HG03558 (cell line): ENCODE measurements around the gene MYCBP.
"Not testable (repeated sequence)": the region's sequence is repeated elsewhere in the genome, so short reads cannot be mapped to it uniquely, and the experiment has no call there.

Source experiments
- ATAC-seq: cut with Tn5 transposase; IDR thresholded peaks from one replicate; pipeline ENCODE4 v1.9.1; 2021; ENCODE audit warnings: moderate number of reproducible peaks; ENCODE audit not compliant: unreplicated experiment; ENCODE audit errors: extremely low read depth

Gene MYCBP

GRCh38 chr1:38872401-38873026 is 634 bp downstream of the MYCBP start:
- ATAC-seq: no peak

GRCh38 chr1:38870996-38871395 is 2.2 kb downstream of the MYCBP start:
- no peak for ATAC-seq

- no peak for ATAC-seq
These were observed 5.9 kb downstream of the MYCBP start for GRCh38 chr1:38867208-38867607.

GRCh38 chr1:38865112-38865715 is 7.9 kb downstream of the MYCBP start:
- no peak for ATAC-seq

- no peak for ATAC-seq
These were observed 12.7 kb downstream of the MYCBP start for GRCh38 chr1:38860454-38860795.

GRCh38 chr1:38859561-38860453 is 13.3 kb downstream of the MYCBP start, which contains the start of gene RRAGC:
RRAGC (minus strand) TSS chr1:38859772; CDS start chr1:38859646, 126 bp downstream.
- peak; percentile 71 for ATAC-seq

GRCh38 chr1:38858833-38859560 is 14.2 kb downstream of the MYCBP start:
- no peak for ATAC-seq

- no peak for ATAC-seq
These were observed 20.4 kb downstream of the MYCBP start for GRCh38 chr1:38852780-38853179.

- no peak for ATAC-seq
These were observed 25.1 kb downstream of the MYCBP start for GRCh38 chr1:38848071-38848470.

- no peak for ATAC-seq
These were observed 26.9 kb downstream of the MYCBP start for GRCh38 chr1:38846210-38846609.

- not testable (repeated sequence) for ATAC-seq
These were observed 28.1 kb downstream of the MYCBP start for GRCh38 chr1:38845088-38845487.

- ATAC-seq: no peak
These were observed 32.9 kb downstream of the MYCBP start for GRCh38 chr1:38840281-38840680.

GRCh38 chr1:38839363-38839762 is 33.8 kb downstream of the MYCBP start:
- no peak for ATAC-seq

- not testable (repeated sequence) for ATAC-seq
These were observed 36.8 kb downstream of the MYCBP start for GRCh38 chr1:38836316-38836715.

- no peak for ATAC-seq
These were observed 38.0 kb downstream of the MYCBP start for GRCh38 chr1:38834937-38835827.

- ATAC-seq: no peak
These were observed 38.8 kb downstream of the MYCBP start for GRCh38 chr1:38834221-38834782.

- no peak for ATAC-seq
These were observed 40.0 kb downstream of the MYCBP start for GRCh38 chr1:38833146-38833545.

- ATAC-seq: no peak
These were observed 40.8 kb downstream of the MYCBP start for GRCh38 chr1:38832370-38832734.

- ATAC-seq: no peak
These were observed 41.3 kb downstream of the MYCBP start for GRCh38 chr1:38831731-38832369.
